DMS53 treated with DMSO at 0.1 percent for 48 hours (cell line): Measurements from ENCODE around the gene SPAG9.
A peak's percentile ranks its signal among the peaks of the same experiment; 100 is the strongest.
"Not testable (repeated sequence)": the region's sequence is repeated elsewhere in the genome, so short reads cannot be mapped to it uniquely, and the experiment has no call there.

Source experiments
- DNase-seq: peaks from one replicate; lab custom pipeline; 2025; ENCODE audit not compliant: unreplicated experiment; lab: John Stamatoyannopoulos, UW

SPAG9 gene

GRCh38 chr17:51097708-51098446 is 22.8 kb downstream of the SPAG9 start:
- peak; percentile 63 for DNase-seq

DNA sequence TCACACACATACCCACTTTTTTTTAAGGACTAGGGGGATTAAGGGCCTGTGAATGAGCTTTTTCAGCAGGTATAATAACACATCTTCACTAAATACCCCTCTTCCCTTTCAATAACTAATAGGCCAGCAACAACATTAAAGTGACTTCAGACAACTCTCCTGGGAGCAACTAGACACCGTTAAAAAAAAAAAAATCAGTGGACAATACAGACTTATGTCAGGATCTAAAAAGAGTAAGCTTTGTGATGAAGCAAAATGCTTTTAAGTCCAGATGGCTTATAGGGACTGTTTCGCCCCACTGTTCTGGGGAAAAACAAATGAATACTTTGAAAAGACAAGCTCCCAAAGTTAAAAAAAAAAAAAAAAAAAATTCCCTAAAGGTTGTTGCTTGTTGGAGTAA is 29.0 kb downstream of the SPAG9 start:
- no peak for DNase-seq

- not testable (repeated sequence) for DNase-seq
Measured at GRCh38 chr17:51088868-51089267, 31.8 kb downstream of the SPAG9 start.

DNA sequence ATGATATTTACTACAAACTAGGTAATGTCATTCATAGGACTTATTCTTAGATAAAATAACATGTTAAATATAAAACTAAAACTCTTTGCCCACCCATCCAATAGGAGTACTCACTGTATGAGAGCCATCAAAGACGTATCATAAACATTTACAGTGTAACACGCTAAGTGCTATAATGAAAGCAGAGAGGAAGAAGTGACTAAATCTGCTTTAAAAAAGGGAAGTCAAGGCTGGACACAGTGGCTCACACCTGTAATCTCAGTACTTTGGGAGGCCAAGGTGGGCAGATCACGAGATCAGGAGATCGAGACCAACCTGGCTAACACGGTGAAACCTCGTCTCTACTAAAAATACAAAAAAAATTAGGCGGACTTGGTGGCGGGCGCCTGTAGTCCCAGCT is 32.4 kb downstream of the SPAG9 start:
- DNase-seq = no peak

GRCh38 chr17:51087072-51087757 is 33.5 kb downstream of the SPAG9 start:
- no peak for DNase-seq

DNA sequence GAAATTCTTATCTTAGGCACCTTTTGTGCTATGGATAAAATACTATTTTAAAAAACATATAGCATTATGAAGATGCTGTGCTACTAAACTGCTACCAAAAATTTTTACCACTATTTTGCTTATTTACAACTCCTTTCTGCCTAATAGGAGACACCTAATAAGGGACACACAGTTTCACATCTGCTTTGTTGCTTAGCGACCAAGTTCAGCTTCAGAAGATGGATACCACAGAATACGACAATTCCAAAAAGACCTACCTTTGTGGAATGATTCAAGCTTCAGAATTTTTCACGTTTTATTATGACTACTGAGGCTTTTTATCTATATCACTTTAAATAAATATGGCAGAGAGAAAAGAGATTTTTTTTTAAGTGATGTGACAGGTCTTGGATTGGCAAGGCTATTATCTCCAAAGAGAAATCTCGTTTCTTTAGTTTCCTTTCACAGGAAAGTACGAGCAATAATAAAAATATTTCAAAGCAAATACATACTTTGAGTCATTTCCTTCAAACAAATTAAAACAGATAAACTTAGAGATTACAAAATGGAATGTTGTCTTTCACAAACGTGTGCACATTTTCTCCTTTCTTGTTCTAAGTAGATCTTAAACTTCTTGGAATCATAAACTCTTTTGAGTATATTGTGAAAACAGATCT is 35.4 kb downstream of the SPAG9 start:
- no peak for DNase-seq

- no peak for DNase-seq
Measured at GRCh38 chr17:51083981-51084380, 36.7 kb downstream of the SPAG9 start.

- DNase-seq = not testable (repeated sequence)
Measured at GRCh38 chr17:51083364-51083763, 37.3 kb downstream of the SPAG9 start.

- DNase-seq = no peak
Measured at GRCh38 chr17:51079049-51079448, 41.6 kb downstream of the SPAG9 start.

DNA sequence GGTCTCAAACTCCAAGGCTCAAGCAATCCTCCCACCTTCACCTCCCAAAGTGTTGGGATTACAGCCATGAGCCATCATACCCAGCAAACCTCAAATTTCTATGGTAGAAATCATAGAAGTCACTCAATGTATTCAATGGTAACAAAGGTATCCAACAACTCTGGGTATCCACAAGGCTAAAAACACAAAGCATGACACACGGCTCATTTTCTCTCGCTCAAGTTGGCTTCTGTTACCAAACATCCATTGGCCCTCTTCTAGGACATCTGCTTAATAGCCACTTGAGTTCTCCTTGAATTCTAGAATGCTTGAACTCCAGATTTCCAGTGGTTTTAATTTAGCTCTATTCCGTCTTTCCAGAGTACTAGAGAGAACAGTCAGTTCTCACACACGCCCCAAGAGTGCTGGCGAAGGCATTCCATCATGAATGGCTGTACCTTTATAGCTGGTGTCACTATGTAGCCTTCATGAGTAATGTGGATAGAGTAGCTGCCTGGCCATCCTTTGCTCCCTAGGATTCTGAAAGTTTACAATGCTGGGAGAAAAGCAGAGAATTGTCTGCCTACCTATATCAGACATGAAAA is 42.6 kb downstream of the SPAG9 start:
- DNase-seq = no peak

- no peak for DNase-seq
Measured at GRCh38 chr17:51076821-51077220, 43.8 kb downstream of the SPAG9 start.

GRCh38 chr17:51071556-51071955 is 49.1 kb downstream of the SPAG9 start:
- DNase-seq = no peak

GRCh38 chr17:51065466-51065865 is 55.2 kb downstream of the SPAG9 start:
- no peak for DNase-seq

- DNase-seq = no peak
Measured at GRCh38 chr17:51064061-51064735, 56.5 kb downstream of the SPAG9 start.

GRCh38 chr17:51060396-51060795 is 60.3 kb downstream of the SPAG9 start:
- no peak for DNase-seq

DNA sequence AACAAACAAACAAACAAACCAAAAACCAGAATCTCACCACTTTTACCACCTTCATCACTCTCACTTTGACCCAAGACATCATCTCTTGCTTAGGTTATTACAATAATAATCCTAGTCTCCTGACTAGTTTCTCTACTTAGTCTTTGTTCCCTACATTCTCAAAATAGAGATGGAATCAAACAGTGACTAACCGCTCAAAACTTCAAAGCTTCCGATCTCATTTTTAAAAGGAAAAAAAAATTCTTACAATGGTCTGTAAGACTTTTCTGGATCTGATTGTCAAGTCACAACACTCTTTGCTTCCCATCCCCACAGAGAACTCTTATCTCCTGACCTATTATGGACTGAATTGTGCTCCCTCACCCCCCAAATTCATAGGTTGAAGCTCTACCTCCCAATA is 60.9 kb downstream of the SPAG9 start:
- DNase-seq = no peak

DNA sequence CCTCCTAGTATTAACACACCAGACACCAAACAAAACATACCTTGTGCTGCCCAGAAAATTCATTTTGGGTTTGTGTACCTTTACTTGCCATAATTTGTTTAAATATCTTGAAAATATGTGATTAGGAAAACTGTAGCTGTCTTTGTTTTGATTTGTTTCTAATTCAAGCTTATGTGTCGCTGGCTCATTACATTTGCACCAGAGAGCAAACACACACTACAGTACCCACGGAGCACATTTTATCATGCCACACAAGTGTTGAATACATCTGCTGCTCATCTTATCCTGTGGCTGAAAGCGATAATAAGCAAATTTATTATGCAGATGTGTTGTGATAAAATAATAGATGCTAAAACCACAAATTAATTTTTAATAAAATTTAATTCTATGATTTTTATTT is 63.1 kb downstream of the SPAG9 start:
- DNase-seq = no peak

DNA sequence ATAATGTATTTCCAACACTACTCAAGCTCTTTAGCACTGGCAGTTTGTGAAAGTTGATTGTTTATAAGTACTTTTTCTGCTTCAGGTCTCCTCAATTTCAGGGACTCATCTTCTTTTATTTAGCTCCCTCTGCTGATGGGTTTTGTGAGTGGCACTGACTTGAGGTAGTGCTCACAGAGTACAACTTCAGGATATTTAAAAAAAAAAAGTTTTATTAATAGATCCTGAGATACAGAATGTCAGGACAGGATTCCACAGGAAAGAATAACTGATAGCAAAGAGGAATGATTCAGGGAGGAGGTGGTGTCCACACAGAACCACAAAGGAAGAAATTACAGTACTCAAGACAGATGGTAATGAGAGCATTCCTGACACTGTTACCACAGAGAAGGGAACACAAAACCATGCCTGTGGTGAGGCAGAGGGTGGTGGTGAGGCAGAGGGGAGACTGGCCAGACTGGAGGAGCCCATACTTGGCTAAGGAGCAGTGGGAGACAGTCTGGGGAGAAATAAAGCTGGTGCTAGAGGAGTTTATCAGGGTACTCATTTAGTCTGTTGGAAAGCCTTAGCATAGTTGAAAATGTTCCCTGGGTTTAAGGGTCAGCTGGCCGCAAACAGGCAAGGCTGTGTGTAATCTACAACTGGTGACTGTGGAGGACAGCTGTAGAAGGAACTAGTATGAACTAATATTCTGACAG is 63.7 kb downstream of the SPAG9 start:
- peak; percentile 9 for DNase-seq

- no peak for DNase-seq
Measured at GRCh38 chr17:51054748-51055147, 65.9 kb downstream of the SPAG9 start.

DNA sequence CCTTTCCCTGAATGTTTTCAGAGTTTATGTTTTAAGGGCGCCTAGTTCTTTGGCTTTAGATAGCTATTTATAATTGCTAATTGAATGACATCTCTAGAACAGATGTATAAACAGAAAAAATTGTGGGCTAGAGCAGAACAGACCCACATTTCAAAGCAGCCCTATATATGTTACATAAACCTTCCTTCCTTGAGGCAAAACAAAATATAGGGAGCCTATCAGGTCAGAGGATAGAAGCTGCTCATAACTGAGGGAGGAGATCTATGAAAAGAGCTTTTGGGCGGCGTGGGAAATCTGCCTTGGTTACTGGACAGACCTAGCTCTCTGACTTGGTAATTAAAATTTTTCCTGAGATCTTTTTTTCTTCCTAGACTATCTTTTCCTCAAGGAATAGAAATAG is 68.4 kb downstream of the SPAG9 start:
- DNase-seq = no peak
